Stimulated activated CD8-positive, alpha-beta memory T cell treated with anti-CD3 and anti-CD28 coated beads, Interleukin-12 subunit alpha, Interleukin-12 subunit beta, amount 100 ng/mL, for 24 hours (primary cell): ENCODE measurements around the gene MYO9A.
"Not testable (repeated sequence)": the region's sequence is repeated elsewhere in the genome, so short reads cannot be mapped to it uniquely, and the experiment has no call there.

Experiments used
- DNase-seq: peaks from one replicate; pipeline ENCODE4 v3.0.0-alpha.2; 2020; ENCODE audit errors: extremely low read depth

The MYO9A gene

GRCh38 chr15:71874245-71874644 is 243.7 kb downstream of the MYO9A start:
- DNase-seq = no peak

- DNase-seq = not testable (repeated sequence)
Observed at GRCh38 chr15:71858232-71858631, 259.7 kb downstream of the MYO9A start.

DNA sequence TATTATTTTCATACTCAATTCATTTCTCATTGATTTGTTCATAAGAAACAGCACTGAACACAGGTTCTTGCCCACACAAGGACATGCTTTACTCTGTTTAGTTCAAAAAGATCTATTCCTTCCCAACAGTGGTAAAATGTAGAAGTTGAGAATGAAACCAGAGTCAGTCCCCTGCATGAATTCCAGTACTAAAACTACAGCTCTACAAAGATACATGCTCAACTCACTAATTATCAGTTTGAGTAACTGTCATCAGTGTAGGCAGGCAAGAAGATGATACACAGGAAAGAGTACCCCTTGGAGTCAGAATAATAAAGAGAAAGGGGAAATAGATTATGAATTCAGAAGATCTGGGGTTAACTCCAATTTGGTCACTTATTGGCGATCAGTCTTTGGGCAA is 264.4 kb downstream of the MYO9A start:
- DNase-seq = no peak

DNA sequence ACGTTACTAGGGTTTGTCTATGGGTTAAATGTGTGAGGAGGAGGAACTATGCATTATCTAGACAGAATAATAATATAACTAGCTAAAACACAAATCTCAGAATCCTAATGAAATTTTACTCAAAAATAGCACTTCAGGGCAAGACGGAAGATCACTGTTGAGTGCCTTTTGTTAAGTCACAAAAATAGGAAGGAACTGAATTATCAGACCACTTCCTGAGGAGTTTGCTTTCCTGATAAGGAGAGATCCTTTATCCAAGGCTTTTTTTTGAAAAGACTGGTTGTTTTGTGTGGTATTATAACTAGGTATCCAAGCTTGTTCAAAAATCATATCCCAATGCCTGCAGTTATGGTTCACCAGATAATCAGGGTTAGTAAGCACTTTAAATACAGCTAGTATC is 273.0 kb downstream of the MYO9A start:
- no peak for DNase-seq

GRCh38 chr15:71841563-71841962 is 276.4 kb downstream of the MYO9A start:
- DNase-seq = no peak

- DNase-seq = no peak
Observed at GRCh38 chr15:71830981-71831380, 287.0 kb downstream of the MYO9A start.

DNA sequence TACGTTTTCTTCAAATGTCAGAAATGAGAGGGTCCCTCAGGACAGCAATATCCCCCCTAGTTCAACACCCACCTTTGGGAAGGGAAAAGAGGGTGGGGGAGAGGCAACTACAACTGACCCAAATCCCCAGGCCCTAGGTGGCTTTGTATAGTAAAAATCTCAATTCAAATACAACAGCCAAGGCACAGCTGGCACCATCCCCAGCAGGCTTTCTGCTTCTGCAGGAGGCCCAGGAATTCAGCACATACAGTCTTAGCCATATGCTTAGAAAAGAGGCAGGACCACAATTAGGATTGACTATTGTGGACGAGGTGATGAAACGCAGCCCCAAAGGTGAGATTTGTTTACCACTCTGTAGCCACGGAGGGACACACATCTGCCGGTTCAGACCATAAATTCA is 291.8 kb downstream of the MYO9A start:
- no peak for DNase-seq

DNA sequence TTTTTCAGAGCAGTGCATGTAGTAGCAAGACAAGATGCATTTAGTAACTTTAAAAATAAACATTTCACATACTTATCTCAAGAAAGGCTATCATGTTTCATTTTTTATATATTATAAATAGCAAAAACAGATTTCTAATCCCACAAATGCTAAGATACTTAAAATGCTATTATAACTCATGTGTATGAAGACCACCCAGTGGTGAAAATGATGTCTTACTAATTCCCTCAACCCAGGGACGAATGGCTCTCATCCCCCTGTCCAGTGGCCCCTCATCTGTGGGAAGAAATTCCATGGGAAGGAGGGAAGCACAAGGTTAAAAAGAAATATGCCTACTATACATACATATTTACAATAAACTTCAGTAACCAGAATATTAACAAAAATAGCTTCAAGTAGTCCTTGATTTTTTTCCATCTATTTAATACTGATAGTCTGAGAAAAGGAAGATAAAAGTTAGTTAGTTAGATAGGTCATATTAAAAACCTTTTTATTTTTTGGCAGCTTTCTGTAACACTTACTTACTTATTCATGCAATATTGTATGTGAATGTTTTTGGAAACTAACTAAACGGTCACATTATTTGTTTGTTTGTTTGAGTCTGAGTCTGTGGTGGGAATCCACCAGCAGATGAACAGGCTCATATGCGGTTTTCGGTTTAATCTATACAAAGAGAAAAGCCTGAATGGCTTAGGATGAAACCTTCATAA is 292.8 kb downstream of the MYO9A start:
- no peak for DNase-seq

- no peak for DNase-seq
Observed at GRCh38 chr15:71823801-71824200, 294.1 kb downstream of the MYO9A start.

DNA sequence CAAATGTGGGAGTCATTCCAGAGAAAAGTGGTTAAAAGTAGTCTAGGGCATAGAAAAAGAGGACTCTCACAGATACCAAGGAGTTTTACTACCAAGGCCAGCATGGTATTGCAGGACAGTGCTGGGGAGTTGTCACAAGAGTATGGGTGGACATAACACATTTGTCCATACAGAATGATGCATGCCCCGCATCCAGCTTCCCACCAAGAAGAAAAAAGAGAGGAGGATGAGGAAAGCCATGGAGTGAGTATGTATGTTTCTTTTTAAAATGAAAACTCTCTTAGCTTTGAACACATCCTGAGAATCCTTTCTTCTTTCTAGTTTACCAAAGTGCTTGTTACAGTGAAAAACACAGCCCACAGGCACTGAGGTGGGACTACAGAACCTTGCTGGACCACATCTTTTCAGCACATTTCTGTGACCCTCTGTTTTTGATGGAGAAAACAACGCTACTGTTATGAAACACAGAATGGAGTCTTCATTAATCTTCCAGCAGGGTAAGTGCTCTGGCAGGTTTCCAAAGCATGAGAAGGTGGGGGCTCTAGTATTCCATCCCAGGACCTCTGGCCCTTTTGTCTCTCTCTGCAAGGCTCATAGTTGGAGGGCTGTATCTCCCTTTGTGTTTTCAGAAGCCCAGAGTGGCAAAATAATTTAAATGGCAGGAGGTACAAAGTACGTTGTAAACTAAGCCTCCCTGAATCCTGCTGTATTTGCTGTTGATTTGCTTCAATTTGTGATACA is 294.9 kb downstream of the MYO9A start:
- DNase-seq = no peak

DNA sequence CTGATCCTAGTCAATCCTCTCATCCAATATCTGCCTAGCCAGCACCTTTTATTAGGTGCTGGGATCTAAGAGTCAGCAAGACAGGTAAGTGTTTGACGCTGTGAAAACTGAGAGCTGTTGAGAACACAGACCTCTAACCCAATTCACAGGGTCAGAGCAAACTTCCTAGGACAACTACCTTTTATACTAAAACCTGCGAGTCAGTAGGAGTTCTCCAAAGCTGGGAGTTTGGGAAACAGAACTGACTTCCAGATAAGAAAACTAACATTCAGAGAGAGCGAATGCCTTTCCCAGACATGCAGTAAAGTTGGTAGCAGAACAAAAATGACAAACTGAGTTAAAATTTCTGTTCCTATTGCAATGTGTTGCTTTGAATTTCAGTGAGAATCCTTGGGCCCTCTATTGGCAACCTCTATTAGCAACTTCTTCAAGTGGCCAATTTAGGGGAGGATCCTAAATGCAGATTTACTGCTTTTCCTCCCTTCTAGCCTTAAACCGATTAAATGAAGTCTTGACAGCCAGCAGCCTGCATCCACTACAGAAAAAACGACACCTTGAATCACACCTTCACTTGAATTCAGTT is 296.3 kb downstream of the MYO9A start:
- no peak for DNase-seq

GRCh38 chr15:71820127-71820526 is 297.8 kb downstream of the MYO9A start:
- DNase-seq = no peak

DNA sequence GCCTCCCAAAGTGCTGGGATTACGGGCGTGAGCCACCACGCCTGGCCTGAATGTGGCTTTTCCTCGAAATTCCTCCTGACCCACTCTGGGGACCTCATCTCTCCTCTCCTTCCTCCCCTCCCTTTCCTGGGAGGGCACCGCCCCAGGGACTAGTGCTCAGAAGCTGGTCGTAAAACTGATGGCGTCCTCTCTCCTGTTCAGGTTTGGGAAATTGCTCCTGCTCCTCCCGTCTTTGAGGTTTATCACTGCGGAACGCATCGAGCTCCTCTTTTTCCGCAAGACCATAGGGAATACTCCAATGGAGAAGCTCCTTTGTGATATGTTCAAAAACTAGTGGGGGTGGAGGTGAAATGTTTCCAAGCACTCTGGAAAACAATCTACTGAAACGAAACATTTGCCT is 300.6 kb downstream of the MYO9A start:
- no peak for DNase-seq

- DNase-seq = no peak
Observed at GRCh38 chr15:71815301-71815700, 302.6 kb downstream of the MYO9A start.

- DNase-seq = no peak
Observed at GRCh38 chr15:71813723-71814470, 304.1 kb downstream of the MYO9A start.

GRCh38 chr15:71812966-71813722 is 304.8 kb downstream of the MYO9A start:
- DNase-seq = no peak

DNA sequence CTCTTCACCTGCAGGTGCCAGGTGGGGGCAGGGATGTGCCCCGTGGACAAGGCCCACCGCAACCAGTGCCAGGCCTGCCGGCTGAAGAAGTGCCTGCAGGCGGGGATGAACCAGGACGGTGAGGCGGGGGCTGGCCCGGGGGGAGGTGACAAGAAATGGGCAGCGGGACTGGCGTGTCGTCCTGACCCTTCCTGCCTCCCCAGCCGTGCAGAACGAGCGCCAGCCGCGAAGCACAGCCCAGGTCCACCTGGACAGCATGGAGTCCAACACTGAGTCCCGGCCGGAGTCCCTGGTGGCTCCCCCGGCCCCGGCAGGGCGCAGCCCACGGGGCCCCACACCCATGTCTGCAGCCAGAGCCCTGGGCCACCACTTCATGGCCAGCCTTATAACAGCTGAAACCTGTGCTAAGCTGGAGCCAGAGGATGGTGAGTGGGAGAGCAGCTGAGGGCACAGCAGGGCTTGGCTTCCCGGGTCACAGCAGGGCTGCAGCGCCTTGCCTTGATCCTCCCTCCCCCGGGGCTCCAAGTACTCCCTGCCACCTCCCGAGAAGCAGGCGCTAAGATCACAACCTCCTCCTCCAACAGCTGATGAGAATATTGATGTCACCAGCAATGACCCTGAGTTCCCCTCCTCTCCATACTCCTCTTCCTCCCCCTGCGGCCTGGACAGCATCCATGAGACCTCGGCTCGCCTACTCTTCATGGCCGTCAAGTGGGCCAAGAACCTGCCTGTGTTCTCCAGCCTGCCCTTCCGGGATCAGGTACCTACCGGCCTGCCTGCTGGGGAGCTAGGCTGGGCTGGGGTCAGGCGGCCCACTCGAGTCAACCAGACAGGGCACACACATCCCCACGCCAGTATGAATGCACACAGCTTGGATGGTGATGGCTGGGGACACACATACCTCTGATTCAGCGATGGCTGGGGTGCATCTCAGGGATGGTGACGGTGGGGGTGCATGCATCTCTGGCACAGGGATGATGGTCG is 305.9 kb downstream of the MYO9A start:
- DNase-seq = no peak

DNA sequence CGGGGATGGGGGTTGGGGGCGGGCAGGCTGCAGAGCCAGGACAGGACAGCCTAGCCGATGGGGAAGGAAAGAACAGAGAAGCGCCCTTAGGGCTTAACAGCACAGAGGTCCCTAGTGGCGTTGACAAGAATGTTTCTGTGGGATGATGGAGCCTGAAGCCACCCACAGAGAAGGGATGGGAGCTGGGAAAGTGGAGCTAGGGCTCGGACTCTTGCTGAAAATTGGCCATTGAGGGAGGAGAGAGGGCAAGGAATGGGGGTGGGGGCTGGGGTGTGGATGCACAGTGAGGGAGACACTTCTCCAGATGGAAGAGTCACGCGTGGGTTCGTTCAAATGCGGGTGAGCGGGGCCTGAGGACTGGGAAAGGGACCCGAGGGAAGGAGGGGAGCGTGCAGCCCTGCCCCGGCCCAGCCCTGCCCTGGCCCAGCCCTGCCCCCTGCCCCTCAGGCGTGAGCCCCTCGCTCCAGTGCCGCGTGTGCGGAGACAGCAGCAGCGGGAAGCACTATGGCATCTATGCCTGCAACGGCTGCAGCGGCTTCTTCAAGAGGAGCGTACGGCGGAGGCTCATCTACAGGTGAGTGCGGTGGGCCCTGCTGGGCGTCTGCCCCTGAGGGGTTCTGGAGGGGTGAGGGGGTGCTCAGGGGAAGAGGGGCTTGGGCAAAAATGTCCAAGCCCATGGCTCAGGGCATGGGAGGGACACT is 306.8 kb downstream of the MYO9A start:
- DNase-seq = no peak

DNA sequence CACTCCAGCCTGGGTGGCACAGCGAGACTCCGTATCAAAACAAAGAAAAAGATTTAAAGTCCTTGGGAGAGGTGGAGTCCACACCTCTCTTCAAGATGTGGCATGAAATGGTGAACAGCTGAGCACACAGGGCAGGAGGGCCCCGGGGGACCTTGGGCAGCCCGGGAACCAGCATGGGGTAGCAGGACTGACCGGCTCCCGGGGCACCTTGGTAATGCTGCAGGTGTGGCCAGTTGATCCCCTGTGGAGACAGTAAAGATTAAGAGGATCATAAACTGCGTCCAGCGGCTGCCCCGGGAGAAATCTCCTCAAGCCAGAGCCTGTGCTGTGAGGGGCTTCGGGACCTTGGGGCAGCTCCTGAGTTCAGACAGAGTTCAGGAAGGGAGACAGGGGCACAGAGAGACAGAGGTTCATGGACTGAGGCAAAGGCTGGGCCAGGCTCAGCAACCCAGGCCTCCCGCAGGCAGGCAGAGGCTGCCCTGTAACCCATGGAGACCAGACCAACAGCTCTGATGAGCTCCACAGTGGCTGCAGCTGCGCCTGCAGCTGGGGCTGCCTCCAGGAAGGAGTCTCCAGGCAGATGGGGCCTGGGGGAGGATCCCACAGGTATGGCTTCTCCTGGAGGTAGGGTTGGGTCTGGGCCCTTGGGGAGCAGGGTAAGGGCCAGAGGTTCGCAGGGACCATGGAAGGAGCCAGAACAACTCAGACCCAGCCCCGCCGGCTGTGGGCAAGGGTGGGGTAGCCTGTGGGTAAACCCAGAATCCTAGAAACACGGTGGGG is 307.5 kb downstream of the MYO9A start, which contains the start of gene NR2E3:
Gene NR2E3 (plus strand): TSS at position 299 of the 780 bp plus-strand sequence. CDS start 190 bp downstream, at position 489.
- DNase-seq = no peak
